Ishikawa (cell line): Measurements from ENCODE around the gene SLCO4A1.

Experiments
- CEBPB ChIP-seq: IDR thresholded peaks from 2 replicates; pipeline ENCODE4 v1.6.1; 2012
- CREB1 ChIP-seq: IDR thresholded peaks from 2 replicates; pipeline ENCODE4 v1.6.1; 2012; ENCODE audit warnings: low read depth
- EGR1 ChIP-seq: IDR thresholded peaks from 2 replicates; pipeline ENCODE4 v1.6.1; 2012
- EP300 ChIP-seq: IDR thresholded peaks from 2 replicates; pipeline ENCODE4 v1.6.1; 2012; ENCODE audit warnings: borderline replicate concordance
- FOXM1 ChIP-seq: IDR thresholded peaks from 2 replicates; pipeline ENCODE4 v1.6.1; 2012; ENCODE audit warnings: low read depth, borderline replicate concordance
- MAX ChIP-seq: IDR thresholded peaks from 2 replicates; pipeline ENCODE4 v1.6.1; 2012
- NFIC ChIP-seq: IDR thresholded peaks from 2 replicates; pipeline ENCODE4 v1.6.1; 2012
- RAD21 ChIP-seq: IDR thresholded peaks from 2 replicates; pipeline ENCODE4 v1.6.1; 2012; ENCODE audit warnings: low read depth
- REST ChIP-seq: IDR thresholded peaks from 2 replicates; pipeline ENCODE4 v1.6.1; 2012; ENCODE audit warnings: low read depth, mild to moderate bottlenecking
- TAF1 ChIP-seq: IDR thresholded peaks from 2 replicates; pipeline ENCODE4 v1.6.1; 2012; ENCODE audit warnings: low read depth, mild to moderate bottlenecking
- TCF12 ChIP-seq: IDR thresholded peaks from 2 replicates; pipeline ENCODE4 v1.6.1; 2012; ENCODE audit warnings: low read depth
- TEAD4 ChIP-seq: IDR thresholded peaks from 2 replicates; pipeline ENCODE4 v1.6.1; 2012
- USF1 ChIP-seq: IDR thresholded peaks from 2 replicates; pipeline ENCODE4 v1.6.1; 2012
- YY1 ChIP-seq: IDR thresholded peaks from 2 replicates; pipeline ENCODE4 v1.6.1; 2012; ENCODE audit warnings: low read depth
- ZBTB7A ChIP-seq: IDR thresholded peaks from 2 replicates; pipeline ENCODE4 v1.6.1; 2012; ENCODE audit warnings: low read depth

SLCO4A1 gene

GRCh38 chr20:62616728-62617621, 25.3 kb upstream of the SLCO4A1 start:
- TF ChIP-seq RAD21: peak; percentile 94
- 0 out of 2 replicates have a peak, but pooled peaks have one; percentile 30 for TF ChIP-seq TEAD4
- TF ChIP-seq FOXM1: no peak

GRCh38 chr20:62617711-62618483, 24.4 kb upstream of the SLCO4A1 start:
- TF ChIP-seq FOXM1: no peak
- TF ChIP-seq EGR1: no peak
- TF ChIP-seq CEBPB: no peak
- TF ChIP-seq USF1: no peak
- TF ChIP-seq MAX: no peak
- no peak for TF ChIP-seq RAD21
- TF ChIP-seq EP300: no peak
- TF ChIP-seq NFIC: no peak
- no peak for TF ChIP-seq YY1
- no peak for TF ChIP-seq ZBTB7A
- TF ChIP-seq TAF1: no peak

- TF ChIP-seq ZBTB7A (no peak), TAF1 (no peak), TCF12 (no peak), USF1 (no peak), RAD21 (no peak), TEAD4 (no peak), EGR1 (no peak), MAX (no peak), CREB1 (no peak), EP300 (no peak), FOXM1 (no peak), YY1 (no peak), REST (no peak), NFIC (no peak), CEBPB (no peak)
These were observed 23.4 kb upstream of the SLCO4A1 start for GRCh38 chr20:62618611-62619529.

GRCh38 chr20:62620625-62621024, 21.7 kb upstream of the SLCO4A1 start:
- TF ChIP-seq TEAD4: no peak
- TF ChIP-seq TCF12: no peak
- no peak for TF ChIP-seq CREB1
- TF ChIP-seq CEBPB: no peak
- no peak for TF ChIP-seq EP300
- TF ChIP-seq EGR1: no peak
- no peak for TF ChIP-seq RAD21
- TF ChIP-seq NFIC: no peak
- no peak for TF ChIP-seq FOXM1
- TF ChIP-seq USF1: no peak
- TF ChIP-seq REST: no peak
- TF ChIP-seq YY1: no peak
- no peak for TF ChIP-seq MAX
- no peak for TF ChIP-seq TAF1
- no peak for TF ChIP-seq ZBTB7A
